Forelimb muscle (tissue), 1 donor: ENCODE data around the gene BUD13. TPM values are rescaled to one million over a fixed set of nuclear protein-coding genes. Genes with fewer than 3 reads are reported as not detected.

Experiments used
- DNase-seq: peaks from one replicate; pipeline ENCODE4 v3.0.0-alpha.2; 2013; ENCODE audit warnings: low read depth
- polyA plus RNA-seq: library from polyadenylated mRNA; unstranded; fragments of 120-200 nt; gene quantifications from one replicate; pipeline ENCODE4 v1.2.1, GENCODE V29; 2013; ENCODE audit not compliant: insufficient read length

BUD13 gene
- polyA plus RNA-seq, 1 donor, result 18.0 TPM

DNA sequence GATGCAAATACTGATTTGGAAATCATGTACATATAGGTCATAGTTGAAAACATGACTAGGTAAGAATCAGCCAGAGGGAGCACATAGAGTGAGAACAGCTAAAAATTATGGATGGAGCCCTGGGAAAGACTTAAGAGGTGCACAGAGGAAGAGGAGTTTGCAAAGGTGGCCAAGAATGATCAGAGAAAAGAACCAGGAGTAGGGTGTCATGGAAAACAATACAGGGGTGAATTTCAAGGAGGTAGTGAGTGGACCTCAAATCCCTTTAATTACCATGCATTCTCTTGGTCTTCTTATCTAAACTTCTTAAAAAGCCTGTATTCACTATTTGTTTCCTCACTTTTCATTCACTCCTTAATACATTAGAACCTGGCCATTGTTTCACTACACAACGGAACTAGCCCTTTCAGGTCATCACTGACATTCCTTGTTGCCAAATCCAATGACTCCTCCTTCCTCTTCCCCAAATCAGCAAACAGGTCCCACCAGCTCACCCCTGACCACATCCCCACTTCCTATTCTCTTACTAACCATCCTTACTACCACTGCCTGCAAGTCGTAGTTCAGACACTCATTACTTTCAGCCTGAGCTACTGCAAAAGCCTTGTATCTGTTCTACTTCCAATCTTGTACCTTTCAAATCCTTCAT lies 22.6 kb downstream of the BUD13 start:
- DNase-seq, result no peak

DNA sequence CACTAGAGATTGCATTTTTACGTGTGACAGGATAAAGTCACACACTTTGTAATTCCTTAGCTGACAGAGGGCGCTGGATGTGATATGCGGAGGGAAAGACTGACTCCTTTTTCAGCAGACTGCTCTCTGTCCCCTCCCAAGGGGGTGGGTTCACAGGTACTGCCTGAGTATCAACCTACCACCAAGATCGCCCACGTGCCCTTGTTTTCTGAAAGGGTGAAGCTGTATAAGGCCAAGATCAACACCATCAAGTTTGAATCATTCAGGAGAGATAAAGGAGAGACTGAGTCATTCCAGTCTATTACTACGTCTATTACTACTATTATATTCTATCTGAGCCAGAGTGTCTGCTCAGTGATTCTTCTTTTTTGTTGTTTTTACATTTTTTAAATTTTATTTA lies 30.7 kb downstream of the BUD13 start:
- no peak for DNase-seq

- DNase-seq, result no peak
Measured at GRCh38 chr11:116740741-116741140, 32.0 kb downstream of the BUD13 start.

DNA sequence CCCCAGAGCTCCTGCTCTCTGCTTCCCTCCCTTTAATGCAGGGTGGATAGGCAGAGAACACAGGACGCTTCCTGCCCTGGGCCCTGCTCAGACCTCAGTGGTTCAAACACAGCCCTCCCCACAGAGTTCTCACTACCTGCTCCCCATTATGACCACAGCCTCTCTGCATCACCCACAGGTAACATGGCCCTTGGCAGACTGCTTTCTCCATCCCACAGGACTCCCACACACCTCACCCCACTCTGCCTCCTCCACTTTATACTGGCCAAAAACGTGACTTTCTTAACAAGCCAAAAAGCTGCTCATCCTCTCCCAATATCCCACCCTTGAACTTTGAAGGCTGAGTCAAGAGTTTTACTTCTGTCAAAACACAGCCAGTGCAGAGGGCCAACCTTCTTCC lies 33.8 kb downstream of the BUD13 start:
- DNase-seq, result no peak

DNA sequence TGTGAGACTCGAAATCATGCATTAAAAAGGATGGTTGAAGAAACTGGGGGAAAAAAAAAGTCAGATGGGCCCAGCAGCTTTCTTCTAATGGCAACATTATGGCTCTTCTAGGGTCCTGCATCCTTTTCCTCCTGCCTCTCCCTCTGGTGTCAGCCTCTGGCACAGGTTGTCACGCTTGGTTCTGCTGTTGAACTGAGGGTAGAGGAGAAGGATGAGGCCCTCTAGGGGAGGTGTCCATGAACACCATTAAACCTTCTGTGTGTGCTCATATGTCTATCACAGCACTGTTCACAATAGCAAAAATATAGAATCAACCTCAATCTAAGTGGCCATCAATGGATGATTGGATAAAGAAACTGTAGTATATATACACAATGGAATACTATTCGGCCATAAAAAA lies 36.0 kb downstream of the BUD13 start:
- no peak for DNase-seq

DNA sequence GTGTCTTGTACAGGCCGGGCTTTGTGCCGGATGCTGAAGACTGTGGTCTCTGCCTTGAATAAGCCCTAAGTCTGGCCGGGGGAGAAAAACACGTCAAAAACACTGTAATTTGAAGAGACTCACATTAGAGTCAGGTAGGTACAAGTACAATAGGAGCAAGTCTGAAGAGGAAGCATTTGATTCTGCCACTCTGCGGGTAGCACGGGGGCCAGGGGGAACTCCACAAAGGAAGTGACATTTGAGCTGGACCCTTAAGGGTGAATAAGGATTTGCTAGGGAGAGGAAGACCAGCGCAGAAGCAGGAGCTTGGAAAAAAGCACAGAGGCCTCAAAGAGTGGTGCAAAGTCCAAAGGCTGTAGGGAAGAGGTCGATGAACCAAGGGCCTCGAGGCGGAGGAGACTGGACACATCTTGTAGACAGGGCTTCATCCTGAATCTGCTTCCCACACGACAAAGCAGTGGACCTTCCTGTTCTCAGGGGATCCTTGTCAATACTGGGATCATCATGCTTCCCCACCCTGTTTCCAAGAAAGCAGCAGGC lies 38.7 kb downstream of the BUD13 start:
- no peak for DNase-seq

DNA sequence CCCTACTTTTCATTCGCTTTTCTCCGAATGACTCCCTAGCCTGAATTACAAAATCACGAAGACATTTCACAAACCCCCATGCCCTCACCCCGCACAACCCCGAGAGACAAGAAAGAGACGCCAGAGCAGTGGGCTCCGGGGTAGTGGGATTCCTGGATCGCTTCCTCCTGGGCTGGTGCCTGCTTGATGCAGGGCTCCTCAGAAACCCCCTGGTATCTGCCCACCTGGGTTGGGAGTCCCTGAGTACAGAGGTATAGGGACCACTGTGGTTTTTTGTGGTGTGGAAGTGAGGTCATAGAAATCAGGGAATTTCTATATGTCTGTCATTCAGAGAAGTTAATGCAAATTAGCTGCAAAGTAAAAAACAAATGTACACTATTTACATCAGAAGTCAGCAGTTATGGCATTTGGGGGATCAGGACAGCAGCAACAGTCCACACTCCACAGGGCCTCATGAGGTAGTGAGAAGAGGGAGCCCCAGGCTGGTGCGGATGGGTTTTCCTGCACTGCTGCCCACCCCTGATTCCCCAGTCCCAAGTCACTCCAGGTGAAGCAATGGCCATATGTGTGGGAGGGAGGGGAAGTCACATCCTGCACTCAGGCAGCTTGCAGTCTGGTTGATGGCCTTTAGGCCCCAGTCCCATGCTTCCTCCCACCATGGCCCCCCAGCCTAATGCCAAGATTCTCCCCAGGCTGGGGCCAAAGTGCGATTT lies 39.6 kb downstream of the BUD13 start:
- no peak for DNase-seq

- peak; percentile 6 for DNase-seq
Measured at GRCh38 chr11:116732271-116733042, 40.3 kb downstream of the BUD13 start.

- DNase-seq, result no peak
Measured at GRCh38 chr11:116731821-116732220, 41.0 kb downstream of the BUD13 start.

- no peak for DNase-seq
Measured at GRCh38 chr11:116731097-116731761, 41.6 kb downstream of the BUD13 start.

DNA sequence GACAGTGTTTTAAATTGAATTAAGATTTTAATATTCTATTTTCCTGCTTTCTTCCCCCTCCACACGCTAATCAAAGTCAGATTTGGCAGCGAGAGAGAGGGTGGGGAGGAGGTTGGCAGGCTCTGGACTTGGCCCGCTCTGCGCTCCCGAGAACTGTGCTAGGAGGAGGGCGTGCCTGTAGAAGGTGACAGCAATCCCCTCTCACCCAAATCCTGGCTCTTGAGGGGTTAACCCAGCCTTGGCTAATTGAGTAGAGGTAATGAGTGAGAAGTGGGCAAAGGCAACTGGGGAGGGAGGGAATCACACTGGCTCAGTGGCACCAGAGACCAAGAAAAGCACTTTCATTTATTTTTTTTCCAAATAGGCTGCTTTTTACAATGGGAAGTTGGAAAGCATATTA lies 42.2 kb downstream of the BUD13 start:
- DNase-seq, result no peak

DNA sequence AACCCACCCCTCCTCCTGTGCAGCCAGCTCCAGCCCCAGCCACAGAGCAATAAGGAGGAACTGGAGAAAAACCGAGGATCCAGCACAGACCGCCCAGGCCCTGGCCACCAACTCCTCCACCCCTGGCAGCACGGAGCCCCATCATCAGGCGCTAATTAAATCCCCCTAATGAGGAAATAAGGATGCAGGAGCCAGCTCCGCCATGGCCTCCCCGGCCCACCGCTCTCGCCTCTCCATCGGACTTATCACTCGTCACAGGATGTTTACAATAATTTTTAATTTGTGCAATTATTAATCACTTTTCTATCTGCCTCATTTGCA lies 42.6 kb downstream of the BUD13 start:
- DNase-seq, result no peak

DNA sequence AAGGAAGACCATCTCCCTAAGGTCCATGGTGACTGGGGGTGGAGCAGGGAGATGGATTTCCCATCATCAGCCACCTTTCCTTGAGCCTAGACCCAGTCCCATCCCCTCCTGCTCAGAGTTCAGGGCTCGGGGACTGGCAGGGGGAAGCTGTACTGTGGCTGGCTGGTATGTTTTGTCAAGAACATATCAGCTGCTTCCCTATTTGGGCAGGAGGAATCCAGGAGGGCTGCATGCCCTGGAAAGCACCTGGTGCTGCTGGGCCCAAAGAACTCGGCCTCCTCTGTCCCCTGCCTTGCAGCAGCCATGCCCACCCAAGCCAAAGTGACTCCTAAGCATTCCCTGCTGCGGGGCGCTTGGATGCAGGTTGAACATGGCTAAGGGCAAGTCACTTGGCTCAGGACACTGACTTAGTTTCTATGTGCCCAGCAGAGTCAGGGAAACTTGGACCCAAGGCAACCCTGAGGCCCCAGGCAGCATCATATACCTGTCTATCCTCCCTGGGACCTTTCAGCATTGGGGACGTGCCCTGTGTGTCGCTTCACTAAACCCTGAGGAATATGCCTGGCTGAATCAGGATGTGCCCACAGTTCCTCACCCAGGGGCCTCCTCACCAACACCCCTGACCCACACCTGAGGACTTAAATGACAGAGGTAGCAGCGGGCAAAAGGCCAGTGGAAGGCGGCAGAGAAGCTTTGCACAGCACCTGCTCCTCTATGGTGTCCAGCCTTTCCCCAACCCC lies 43.1 kb downstream of the BUD13 start:
- no peak for DNase-seq

- no peak for DNase-seq
Measured at GRCh38 chr11:116727990-116728389, 44.8 kb downstream of the BUD13 start.

DNA sequence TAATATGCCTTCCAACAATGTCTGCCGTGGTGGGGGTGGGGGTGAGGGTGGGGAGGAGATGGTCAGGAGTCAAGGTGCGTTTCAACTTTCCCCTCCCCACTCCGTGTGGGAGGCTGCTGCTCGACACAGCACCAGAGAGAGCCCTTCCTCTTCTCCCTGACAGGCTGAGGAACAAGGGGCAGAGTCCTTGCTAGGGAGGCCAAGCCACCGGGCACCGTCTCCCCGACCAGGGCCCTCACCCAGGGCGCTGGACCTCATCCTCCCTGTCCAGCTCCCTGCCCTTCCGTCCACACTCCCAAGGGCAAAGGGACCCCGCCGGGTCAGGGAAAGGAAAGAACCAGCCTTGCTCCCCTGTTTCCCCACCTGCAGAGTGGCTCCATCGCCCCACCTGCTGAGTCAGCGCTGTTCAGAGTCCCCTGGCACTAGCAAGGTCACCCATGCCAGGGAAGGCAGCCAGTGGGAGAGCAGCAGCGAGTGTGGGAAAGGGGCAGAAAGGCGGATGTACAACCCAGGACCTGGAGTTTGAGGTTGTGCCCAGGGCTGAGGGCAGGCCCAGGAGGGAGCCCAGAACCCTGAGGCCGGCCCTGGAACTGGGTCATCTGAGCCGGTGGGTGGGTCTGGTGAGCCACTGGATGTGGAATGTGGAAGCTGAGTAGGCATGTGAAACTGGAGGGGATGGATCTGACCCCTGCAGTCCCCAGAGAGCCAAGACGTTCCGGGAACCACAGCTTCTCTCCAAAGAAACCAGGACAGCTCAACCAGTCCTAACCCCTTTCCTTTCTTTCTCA lies 47.2 kb downstream of the BUD13 start:
- no peak for DNase-seq

DNA sequence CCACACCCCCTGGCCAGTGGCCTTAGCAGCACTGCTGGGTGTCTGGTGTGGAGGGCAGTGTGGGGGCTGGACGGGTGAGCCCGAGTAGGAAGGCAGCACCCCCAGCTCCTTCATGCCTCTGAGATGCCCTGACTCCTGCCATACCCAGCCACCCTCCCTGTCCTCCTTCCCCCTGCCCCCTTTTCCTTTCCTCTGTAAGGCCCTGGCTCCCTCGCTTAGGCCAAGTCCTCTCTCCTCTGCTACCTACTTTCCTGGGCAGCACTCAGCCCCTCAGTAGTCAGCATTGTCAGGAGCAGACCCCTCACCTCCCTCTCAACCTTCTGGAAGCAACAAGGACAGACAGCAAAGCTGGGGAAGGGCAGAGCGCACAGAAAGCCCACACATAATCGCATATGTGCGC lies 48.0 kb downstream of the BUD13 start:
- DNase-seq, result no peak

DNA sequence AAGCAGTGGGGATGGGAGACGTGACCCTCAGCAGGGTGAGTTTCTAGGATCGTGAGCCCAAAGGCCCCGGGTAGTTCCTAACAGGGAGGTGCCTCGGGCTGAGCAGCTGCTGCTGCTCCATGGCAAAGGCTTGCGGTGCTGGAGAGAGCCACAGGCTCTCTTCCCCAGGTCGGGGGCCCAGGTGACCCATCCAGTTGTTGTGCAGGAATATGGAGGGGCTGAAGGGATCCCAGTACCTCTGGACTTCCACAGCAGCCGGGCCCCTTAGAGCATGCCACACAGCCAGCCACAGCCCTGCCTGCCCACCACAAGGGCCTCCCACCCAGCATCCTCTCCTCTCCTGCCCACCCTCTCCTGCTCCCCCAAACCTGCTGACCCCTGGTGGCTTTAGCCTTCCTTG lies 49.3 kb downstream of the BUD13 start:
- no peak for DNase-seq

DNA sequence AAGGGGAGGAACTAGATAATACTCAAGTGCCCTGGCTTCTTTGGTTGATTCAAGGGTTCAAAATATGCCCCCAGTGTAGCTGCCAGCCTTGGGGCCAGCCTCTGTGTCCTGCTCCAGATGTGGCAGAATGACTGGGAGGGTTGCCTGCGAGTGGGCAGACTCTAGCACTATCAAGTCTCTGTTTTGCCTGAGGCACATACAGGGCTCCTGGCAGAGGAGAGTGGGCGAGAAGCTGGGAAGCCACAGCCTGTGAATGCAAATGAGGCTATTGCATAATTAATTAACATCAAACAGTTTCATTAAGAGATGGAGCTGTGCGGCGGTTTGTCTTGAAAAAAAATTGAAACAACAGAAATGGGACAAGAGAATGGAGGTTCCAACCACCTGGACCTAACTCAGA lies 50.8 kb downstream of the BUD13 start:
- DNase-seq, result no peak

- DNase-seq, result no peak
Measured at GRCh38 chr11:116720895-116721294, 51.9 kb downstream of the BUD13 start.

DNA sequence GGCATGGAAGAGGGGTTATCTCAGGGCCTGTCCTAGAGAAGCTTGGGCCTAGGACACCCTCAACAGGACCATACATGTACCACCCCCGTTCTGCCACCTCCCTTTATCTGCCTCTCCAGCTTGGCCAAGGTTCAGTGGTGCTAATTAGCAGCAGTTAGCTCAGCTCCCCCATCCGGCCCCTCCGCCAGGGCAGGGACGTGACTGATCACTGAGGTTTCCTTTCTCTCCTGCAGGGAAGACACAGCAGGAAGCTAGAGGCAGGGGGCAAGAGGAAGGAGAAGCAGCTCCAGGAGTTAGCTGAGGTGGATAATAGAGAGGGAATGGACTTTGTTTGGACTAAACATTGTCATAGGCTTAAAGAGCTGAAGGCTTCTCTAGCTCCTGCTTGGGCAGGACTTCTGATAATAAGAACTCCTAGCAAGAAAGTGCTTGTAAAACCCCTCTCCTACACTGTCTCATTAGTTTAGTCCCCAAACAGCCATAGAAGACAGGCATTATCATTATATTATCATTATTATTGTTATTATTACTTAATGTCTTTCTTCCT lies 53.8 kb downstream of the BUD13 start:
- DNase-seq, result no peak
